Upper lobe of left lung (tissue), 6 donors: ENCODE results near the gene LAD1. TPM values are rescaled to one million over a fixed set of nuclear protein-coding genes. Genes with fewer than 3 reads are reported as not detected.

Experiments
- ATAC-seq, 2 donors: fragments of 200-7000 bp; cut with Tn5 transposase; one replicate each; pipeline ENCODE4 v1.9.1; 2022; ENCODE audit warnings: mild to moderate bottlenecking in 2 of 2, moderate library complexity in 2 of 2; ENCODE audit not compliant: low FRiP score in 2 of 2
- DNase-seq, 2 donors: peaks; one replicate each; pipeline ENCODE4 v3.0.0-alpha.2; 2019 to 2020
- H3K27ac ChIP-seq, 4 donors: fragments of 200-600 bp; sonication (generic); one replicate each; pipeline ENCODE4 v1.5.1; 2016 to 2019
- H3K27me3 ChIP-seq, 4 donors: fragments of 200-600 bp; sonication (generic); one replicate each; pipeline ENCODE4 v1.5.1; 2017 to 2019
- H3K36me3 ChIP-seq, 4 donors: fragments of 200-600 bp; sonication (generic); one replicate each; pipeline ENCODE4 v1.5.1; 2016 to 2019
- H3K4me1 ChIP-seq, 4 donors: fragments of 200-600 bp; sonication (generic); one replicate each; pipeline ENCODE4 v1.5.1; 2018 to 2019
- H3K4me3 ChIP-seq, 4 donors: fragments of 200-600 bp; sonication (generic); one replicate each; pipeline ENCODE4 v1.5.1; 2017 to 2019; ENCODE audit warnings: mild to moderate bottlenecking in 2 of 4, moderate library complexity in 1 of 4
- H3K9me3 ChIP-seq, 4 donors: fragments of 200-600 bp; sonication (generic); one replicate each; pipeline ENCODE4 v1.5.1; 2018 to 2019
- EP300 ChIP-seq, 4 donors: sonication (generic); formaldehyde crosslinking; IDR thresholded peaks; one replicate each; pipeline ENCODE4 v1.5.1; 2017; ENCODE audit warnings: antibody characterized with exemption in 4 of 4, control low read depth in 2 of 4
- POLR2A ChIP-seq, 4 donors: fragments of 450-650 bp; IDR thresholded peaks; one replicate each; pipeline ENCODE4 v1.5.1; 2016 to 2017; ENCODE audit warnings: antibody characterized with exemption in 4 of 4, mild to moderate bottlenecking in 2 of 4
- POLR2AphosphoS5 ChIP-seq, 2 donors: sonication (generic); formaldehyde crosslinking; IDR thresholded peaks; one replicate each; pipeline ENCODE4 v1.5.1; 2017; ENCODE audit warnings: antibody characterized with exemption in 2 of 2
- WGBS, 2 donors: methylation state at CpG; one replicate each; pipeline ENCODE4 v1.1.5; 2017 to 2018; 5-methylcytosine and 5-hydroxymethylcytosine counted together
- total RNA-seq, 6 donors: library from RNA; depleted of rRNA in 4 of 6; stranded (reverse); fragments of >200 nt in 4 of 6; gene quantifications; one replicate each; pipeline versions ENCODE4 v1.1.0 to v1.2.1, GENCODE V29; 2016 to 2021
- TF ChIP-seq, protein P1 (sequence below), 6 experiments: fragments of 450-650 bp in 4 of 6; fragments of 200-600 bp in 2 of 6; sonication (generic) in 2 of 6; IDR thresholded peaks; one replicate each; pipeline ENCODE4 v1.5.1; 2016 to 2019; ENCODE audit warnings: antibody characterized with exemption in 6 of 6
- donor health status: DM: no; HTN: no; CAD: no; lungs with moderate emphysema.
- donor health status: DM: no; HTN: yes; CAD: no; lungs with severe emphysema.

Gene LAD1
- total RNA-seq, 6 donors from 2014 or later, result 12.6 to 48.1 (median 39.1) TPM

DNA sequence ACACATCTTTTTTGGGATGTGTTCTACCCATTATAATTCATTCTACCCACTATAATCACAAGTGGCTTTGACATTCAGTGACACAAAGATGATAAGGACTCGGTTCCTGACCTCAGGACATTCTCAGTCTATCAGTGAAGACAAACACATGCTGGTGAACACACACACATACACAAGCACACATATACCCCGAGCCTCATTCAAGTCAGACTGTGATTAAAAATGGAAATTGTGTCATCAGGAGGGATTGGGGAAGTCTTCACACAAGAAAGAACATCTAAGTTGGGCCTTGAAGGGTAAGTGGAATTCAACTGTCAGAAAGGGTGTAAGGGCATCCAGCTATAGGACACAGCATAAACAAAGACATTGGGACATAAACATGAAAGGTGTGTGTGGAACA lies 2.6 kb upstream of the LAD1 start:
- TF ChIP-seq EP300 (IDR thresholded peaks at IDR 0.05) (no peak), POLR2A (IDR thresholded peaks at IDR 0.05) (no peak), POLR2AphosphoS5 (IDR thresholded peaks at IDR 0.05) (no peak)
- TF ChIP-seq, protein P1, sequence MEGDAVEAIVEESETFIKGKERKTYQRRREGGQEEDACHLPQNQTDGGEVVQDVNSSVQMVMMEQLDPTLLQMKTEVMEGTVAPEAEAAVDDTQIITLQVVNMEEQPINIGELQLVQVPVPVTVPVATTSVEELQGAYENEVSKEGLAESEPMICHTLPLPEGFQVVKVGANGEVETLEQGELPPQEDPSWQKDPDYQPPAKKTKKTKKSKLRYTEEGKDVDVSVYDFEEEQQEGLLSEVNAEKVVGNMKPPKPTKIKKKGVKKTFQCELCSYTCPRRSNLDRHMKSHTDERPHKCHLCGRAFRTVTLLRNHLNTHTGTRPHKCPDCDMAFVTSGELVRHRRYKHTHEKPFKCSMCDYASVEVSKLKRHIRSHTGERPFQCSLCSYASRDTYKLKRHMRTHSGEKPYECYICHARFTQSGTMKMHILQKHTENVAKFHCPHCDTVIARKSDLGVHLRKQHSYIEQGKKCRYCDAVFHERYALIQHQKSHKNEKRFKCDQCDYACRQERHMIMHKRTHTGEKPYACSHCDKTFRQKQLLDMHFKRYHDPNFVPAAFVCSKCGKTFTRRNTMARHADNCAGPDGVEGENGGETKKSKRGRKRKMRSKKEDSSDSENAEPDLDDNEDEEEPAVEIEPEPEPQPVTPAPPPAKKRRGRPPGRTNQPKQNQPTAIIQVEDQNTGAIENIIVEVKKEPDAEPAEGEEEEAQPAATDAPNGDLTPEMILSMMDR (IDR thresholded peaks at IDR 0.05), result no peak
- Histone ChIP-seq H3K9me3 (no peaks in the 10 kb centered on the region), H3K27me3 (peaks cover 0 to 16% (median 6%) of the 10 kb centered on the region in 4 donors), H3K27ac (no peak overlapping the region), H3K36me3 (no peaks in the 10 kb centered on the region), H3K4me3 (no peak overlapping the region), H3K4me1 (peaks cover 4 to 57% (median 23%) of the 10 kb centered on the region in 4 donors)
- DNase-seq (no peak), ATAC-seq (no peak)
- WGBS, 2 donors, result 78 to 79% methylated on average over 2 of the region's 2 CpGs

DNA sequence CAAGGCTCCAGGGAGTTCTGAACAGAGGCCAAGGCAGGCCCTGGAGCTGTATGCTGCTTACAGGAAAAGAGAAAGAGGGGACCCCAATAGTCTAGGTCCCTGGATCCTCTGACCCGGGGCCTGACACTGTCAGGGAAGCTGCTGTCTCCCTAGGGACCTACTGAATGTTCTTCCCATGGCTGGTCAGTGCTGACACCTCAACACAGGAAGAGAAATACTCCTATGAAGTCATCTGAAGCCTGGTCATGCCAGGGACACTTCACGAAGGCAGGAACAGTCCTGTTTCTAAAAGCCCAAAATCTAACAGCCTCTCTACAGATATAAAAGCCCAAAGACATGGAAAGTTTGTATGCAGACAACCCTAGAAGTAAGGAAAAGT lies 1.7 kb upstream of the LAD1 start:
- 61 to 65% methylated on average over 2 of the region's 2 CpGs for WGBS, 2 donors
- H3K4me1 ChIP-seq, result peaks cover 4 to 59% (median 26%) of the 10 kb centered on the region in 4 donors
- no peaks in the 10 kb centered on the region for H3K36me3 ChIP-seq
- peaks cover 0 to 16% (median 6%) of the 10 kb centered on the region in 4 donors for H3K27me3 ChIP-seq
- H3K9me3 ChIP-seq, result no peaks in the 10 kb centered on the region
- ATAC-seq (no peak), DNase-seq (no peak)
- peak overlapping the region in 2 of 4 donors; percentile 60 to 76 for H3K27ac ChIP-seq
- TF ChIP-seq, protein P1 (IDR thresholded peaks at IDR 0.05), result no peak
- no peak for TF ChIP-seq EP300 (IDR thresholded peaks at IDR 0.05)
- TF ChIP-seq POLR2A (IDR thresholded peaks at IDR 0.05), result no peak
- TF ChIP-seq POLR2AphosphoS5 (IDR thresholded peaks at IDR 0.05), result no peak
- no peak overlapping the region for H3K4me3 ChIP-seq

DNA sequence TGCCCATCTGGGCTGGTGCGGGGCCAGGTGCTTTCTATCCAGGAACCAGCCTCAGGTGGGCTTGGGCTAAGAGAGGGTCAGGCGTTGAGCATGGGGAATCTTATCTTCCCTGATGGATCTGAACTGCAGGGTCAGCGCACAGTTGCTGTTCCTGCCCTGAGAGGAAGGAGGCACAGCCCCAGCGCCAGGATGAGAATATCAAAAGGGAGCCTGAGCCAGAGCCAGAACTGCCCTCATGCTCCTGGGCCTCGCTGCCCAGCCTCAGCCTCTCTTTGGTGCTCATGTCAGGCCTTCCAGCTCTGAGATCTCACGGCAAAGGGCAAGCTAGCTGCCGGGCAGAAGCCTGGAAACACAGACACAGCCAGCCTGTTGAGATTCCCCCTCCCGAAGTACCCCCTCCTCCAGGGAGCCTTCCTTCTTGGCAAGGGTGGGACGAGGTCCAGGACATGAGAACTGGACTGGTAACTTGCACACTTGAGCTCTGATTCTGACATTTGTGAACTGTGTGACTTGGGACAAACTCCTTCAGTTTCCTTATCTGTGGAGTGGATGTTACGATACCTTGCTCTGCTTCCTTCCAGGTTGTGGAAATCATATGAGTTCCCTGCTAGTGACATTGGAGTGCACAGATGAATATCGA lies 1.2 kb upstream of the LAD1 start:
- peak; percentile 4 to 52 for ATAC-seq
- Histone ChIP-seq H3K27me3 (peaks cover 0 to 16% (median 6%) of the 10 kb centered on the region in 4 donors), H3K9me3 (no peaks in the 10 kb centered on the region), H3K4me1 (peaks cover 4 to 57% (median 26%) of the 10 kb centered on the region in 4 donors), H3K27ac (peak overlapping the region in 3 of 4 donors; percentile 16 to 76 (median 73)), H3K36me3 (no peaks in the 10 kb centered on the region), H3K4me3 (peak overlapping the region in 3 of 4 donors; percentile 45 to 53 (median 50))
- peak in 1 of 4 donors; percentile 87 for TF ChIP-seq EP300 (IDR thresholded peaks at IDR 0.05)
- TF ChIP-seq, protein P1 (IDR thresholded peaks at IDR 0.05), result no peak
- TF ChIP-seq POLR2A (IDR thresholded peaks at IDR 0.05), result peak in 1 of 4 donors; percentile 21
- TF ChIP-seq POLR2AphosphoS5 (IDR thresholded peaks at IDR 0.05), result peak; percentile 40 to 51
- peak in 1 of 2 donors; percentile 74 for DNase-seq
- WGBS, 2 donors, result 79 to 83% methylated on average over 5 to 9 of the region's 11 CpGs

DNA sequence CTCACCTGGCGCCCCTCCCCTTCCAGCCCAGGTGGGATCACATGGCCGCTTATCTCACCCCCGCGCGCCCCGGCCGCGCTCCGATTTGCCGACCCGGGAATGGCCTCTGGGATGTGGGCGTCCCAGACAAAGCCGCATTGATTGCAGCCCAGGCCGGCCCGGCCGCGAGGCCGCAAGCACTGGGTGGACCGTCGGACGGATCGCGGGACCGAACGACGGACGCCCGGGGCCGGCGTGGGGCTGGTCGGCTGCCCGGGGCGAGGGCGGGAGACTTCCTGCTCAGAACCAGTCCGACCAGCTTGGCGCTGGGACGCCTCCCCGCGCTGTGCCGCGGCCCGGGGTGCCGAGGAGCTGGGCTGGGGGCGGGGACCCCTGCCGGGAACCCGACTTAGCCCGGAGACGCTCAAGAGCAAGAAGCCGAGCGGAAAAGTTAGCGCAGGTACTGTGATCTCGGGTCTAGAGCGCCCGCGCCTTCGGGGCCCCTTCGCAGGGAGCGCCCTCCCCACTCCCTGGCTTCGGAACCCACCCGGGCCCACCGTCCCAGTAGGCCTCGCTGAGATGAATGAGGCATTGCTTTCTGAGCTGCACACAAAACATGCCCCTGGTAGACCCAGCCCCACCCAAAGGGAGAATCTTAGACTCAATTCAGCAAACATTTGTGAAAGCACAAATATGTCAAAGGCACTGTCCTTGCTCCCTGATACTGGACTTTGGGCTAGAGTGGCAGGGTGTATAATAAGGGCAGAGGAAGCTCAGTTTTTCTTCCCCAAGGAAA lies 415 bp upstream of the LAD1 start:
- Histone ChIP-seq H3K4me1 (peaks cover 4 to 50% (median 26%) of the 10 kb centered on the region in 4 donors), H3K36me3 (no peaks in the 10 kb centered on the region), H3K27ac (peak overlapping the region; percentile 16 to 76 (median 62)), H3K27me3 (peaks cover 0 to 16% (median 6%) of the 10 kb centered on the region in 4 donors), H3K4me3 (peak overlapping the region in 3 of 4 donors; percentile 45 to 53 (median 50)), H3K9me3 (no peaks in the 10 kb centered on the region)
- DNase-seq (peak; percentile 61 to 92), ATAC-seq (peak in 1 of 2 donors; percentile 52)
- TF ChIP-seq POLR2AphosphoS5 (IDR thresholded peaks at IDR 0.05) (peak in 1 of 2 donors; percentile 20), EP300 (IDR thresholded peaks at IDR 0.05) (no peak), POLR2A (IDR thresholded peaks at IDR 0.05) (peak in 2 of 4 donors; percentile 22 to 57)
- TF ChIP-seq, protein P1 (IDR thresholded peaks at IDR 0.05), result no peak
- 10% methylated on average over 3 to 21 of the region's 62 CpGs for WGBS, 2 donors
